ENCODE measurements around the gene AIFM3. TPM values are rescaled to one million over a fixed set of nuclear protein-coding genes. Genes with fewer than 3 reads are reported as not detected.
A peak's percentile ranks its signal among the peaks of the same experiment; 100 is the strongest.

AIFM3 gene
- total RNA-seq, 1 donor from 2014 or later = 0.52 TPM

- ATAC-seq = no peak
- no peak for DNase-seq
- intact Hi-C loops (cut with micrococcal nuclease) = no loop called here
These were observed 45.7 kb downstream of the AIFM3 start for GRCh38 chr22:21012446-21013407.

GRCh38 chr22:21013657-21014201 lies 46.7 kb downstream of the AIFM3 start:
- ATAC-seq = no peak
- DNase-seq = no peak
- intact Hi-C loops (cut with micrococcal nuclease) = no loop called here

GRCh38 chr22:21014202-21014725 lies 47.2 kb downstream of the AIFM3 start:
- intact Hi-C loops (cut with micrococcal nuclease) = no loop called here
- ATAC-seq = peak; percentile 95
- peak; percentile 94 for DNase-seq

- DNase-seq (peak; percentile 57), ATAC-seq (peak; percentile 74)
- intact Hi-C loops (cut with micrococcal nuclease) = no loop called here
These were observed 47.8 kb downstream of the AIFM3 start, which contains the start of gene P2RX6 for GRCh38 chr22:21014726-21015465. P2RX6 (plus strand) TSS chr22:21015165; CDS start chr22:21015175, 10 bp downstream.

GRCh38 chr22:21015466-21016006 lies 48.5 kb downstream of the AIFM3 start:
- DNase-seq = no peak
- intact Hi-C loops (cut with micrococcal nuclease) = no loop called here
- no peak for ATAC-seq

GRCh38 chr22:21016644-21017420 lies 49.8 kb downstream of the AIFM3 start:
- intact Hi-C loops (cut with micrococcal nuclease) = no loop called here
- no peak for DNase-seq
- no peak for ATAC-seq

- intact Hi-C loops (cut with micrococcal nuclease) = no loop called here
These were observed 51.3 kb downstream of the AIFM3 start for GRCh38 chr22:21018314-21018713.

GRCh38 chr22:21020802-21021429 lies 53.9 kb downstream of the AIFM3 start:
- DNase-seq = no peak
- ATAC-seq = no peak
- intact Hi-C loops (cut with micrococcal nuclease) = no loop called here

More at GRCh38 chr22:21018314-21018713, 51.3 kb downstream of the AIFM3 start:
- ATAC-seq (no peak), DNase-seq (no peak)

- intact Hi-C loops (cut with micrococcal nuclease) = no loop called here
- DNase-seq = no peak
- ATAC-seq = no peak
These were observed 55.5 kb downstream of the AIFM3 start for GRCh38 chr22:21022507-21022906.

- DNase-seq (no peak), ATAC-seq (no peak)
- intact Hi-C loops (cut with micrococcal nuclease) = no loop called here
These were observed 56.0 kb downstream of the AIFM3 start for GRCh38 chr22:21022955-21023614.

- no peak for ATAC-seq
- no peak for DNase-seq
- intact Hi-C loops (cut with micrococcal nuclease) = no loop called here
These were observed 58.2 kb downstream of the AIFM3 start for GRCh38 chr22:21025266-21025665.

- no peak for DNase-seq
- no peak for ATAC-seq
- intact Hi-C loops (cut with micrococcal nuclease) = no loop called here
These were observed 59.0 kb downstream of the AIFM3 start for GRCh38 chr22:21025763-21026755.

- ATAC-seq = peak; percentile 68
- intact Hi-C loops (cut with micrococcal nuclease) = no loop called here
- DNase-seq = peak; percentile 73
These were observed 60.0 kb downstream of the AIFM3 start for GRCh38 chr22:21026783-21027692.

GRCh38 chr22:21028277-21029251 lies 61.5 kb downstream of the AIFM3 start:
- intact Hi-C loops (cut with micrococcal nuclease) = no loop called here
- DNase-seq (no peak), ATAC-seq (no peak)

All from left ventricle myocardium superior (tissue), 1 donor.